ENCODE data around the gene GRIA4.

GRIA4 gene

DNA sequence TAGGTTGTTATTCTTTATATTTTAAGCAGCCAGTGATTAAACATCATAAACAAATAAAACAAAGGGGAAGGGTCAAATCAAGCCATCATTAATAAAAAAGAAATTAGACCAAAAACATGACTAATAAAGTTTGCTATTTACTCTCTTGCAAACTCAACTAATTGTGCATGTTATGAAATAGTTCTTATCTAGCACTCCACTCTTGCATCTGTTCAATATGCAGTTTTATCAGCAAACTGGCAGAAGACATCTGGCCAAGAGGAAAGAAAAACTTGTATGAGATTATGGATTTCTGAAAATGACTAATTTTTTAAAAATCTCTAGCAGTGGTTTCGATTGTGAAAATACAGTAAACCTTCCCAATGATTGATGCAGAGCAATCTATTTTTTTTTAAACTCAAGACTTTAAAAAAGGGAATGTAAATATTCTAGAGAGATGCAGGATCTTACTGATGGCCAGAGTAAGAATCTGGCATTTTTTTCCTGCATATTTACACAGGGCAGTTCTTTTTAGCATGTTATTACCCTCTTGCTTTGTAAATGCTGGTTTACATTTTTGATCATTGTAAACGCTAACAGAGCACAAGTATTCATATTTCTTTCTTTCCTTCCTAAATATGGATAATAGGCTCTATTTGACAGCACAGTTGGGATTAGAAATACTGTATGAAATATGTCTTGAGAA lies 83.3 kb downstream of the GRIA4 start:
- H3K27ac ChIP-seq, result no peak overlapping the region
- no peak for DNase-seq
- H3K27me3 ChIP-seq (replicated peaks), result no peaks in the 10 kb centered on the region
- in situ Hi-C loops (cut with HindIII; ENCODE audit: low pct_ligation_motif_present, low sequenced_read_pairs), result no loop called here
- H3K36me3 ChIP-seq (replicated peaks), result no peaks in the 10 kb centered on the region
- no peak overlapping the region for H3K4me3 ChIP-seq (ENCODE audit: low read depth, low read length)
- TF ChIP-seq, protein P1, sequence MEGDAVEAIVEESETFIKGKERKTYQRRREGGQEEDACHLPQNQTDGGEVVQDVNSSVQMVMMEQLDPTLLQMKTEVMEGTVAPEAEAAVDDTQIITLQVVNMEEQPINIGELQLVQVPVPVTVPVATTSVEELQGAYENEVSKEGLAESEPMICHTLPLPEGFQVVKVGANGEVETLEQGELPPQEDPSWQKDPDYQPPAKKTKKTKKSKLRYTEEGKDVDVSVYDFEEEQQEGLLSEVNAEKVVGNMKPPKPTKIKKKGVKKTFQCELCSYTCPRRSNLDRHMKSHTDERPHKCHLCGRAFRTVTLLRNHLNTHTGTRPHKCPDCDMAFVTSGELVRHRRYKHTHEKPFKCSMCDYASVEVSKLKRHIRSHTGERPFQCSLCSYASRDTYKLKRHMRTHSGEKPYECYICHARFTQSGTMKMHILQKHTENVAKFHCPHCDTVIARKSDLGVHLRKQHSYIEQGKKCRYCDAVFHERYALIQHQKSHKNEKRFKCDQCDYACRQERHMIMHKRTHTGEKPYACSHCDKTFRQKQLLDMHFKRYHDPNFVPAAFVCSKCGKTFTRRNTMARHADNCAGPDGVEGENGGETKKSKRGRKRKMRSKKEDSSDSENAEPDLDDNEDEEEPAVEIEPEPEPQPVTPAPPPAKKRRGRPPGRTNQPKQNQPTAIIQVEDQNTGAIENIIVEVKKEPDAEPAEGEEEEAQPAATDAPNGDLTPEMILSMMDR (IDR thresholded peaks at IDR 0.05; ENCODE audit: low read depth, low read length, missing control alignments), result no peak

DNA sequence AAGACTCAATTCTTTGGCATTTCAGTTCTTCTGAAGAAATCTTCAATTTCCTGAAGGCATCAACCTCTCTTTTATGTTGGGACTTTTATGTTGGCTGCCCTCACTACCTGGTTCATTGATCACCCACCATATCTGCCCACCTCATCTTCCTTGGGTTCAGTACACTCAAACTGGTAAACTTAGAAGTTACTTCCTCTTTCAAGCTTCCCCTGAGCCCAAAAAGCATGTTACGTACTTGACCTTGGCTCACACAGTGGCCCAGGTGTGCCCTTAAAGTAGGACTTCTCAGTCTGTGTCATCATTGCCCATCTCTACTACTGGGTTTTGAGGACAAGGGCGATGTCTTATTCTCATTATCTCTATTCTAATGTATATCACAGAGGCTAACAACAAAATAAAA lies 86.1 kb downstream of the GRIA4 start:
- H3K27me3 ChIP-seq (replicated peaks), result no peaks in the 10 kb centered on the region
- in situ Hi-C loops (cut with HindIII; ENCODE audit: low pct_ligation_motif_present, low sequenced_read_pairs), result no loop called here
- DNase-seq, result no peak
- H3K4me3 ChIP-seq (ENCODE audit: low read depth, low read length), result no peak overlapping the region
- TF ChIP-seq, protein P1 (IDR thresholded peaks at IDR 0.05; ENCODE audit: low read depth, low read length, missing control alignments), result no peak
- no peaks in the 10 kb centered on the region for H3K36me3 ChIP-seq (replicated peaks)
- no peak overlapping the region for H3K27ac ChIP-seq

DNA sequence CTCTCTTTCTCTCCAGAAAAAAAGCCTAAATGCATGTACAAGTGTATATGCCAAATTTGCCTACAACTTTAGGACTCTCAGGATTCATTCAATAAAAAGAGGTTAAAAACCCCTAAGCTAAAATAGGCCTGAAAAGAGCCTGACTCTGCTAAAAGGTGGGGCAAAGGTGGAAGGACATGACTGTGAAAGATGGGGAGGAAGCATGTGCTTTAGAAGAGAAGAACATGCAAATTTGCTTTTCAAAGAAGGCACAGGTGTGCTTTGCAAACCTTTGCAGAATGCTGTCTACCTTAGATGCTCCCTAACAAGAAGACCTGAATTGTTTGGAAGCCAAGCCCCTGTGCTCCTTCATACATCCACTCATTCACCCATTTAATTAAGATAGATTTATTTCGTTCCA lies 87.4 kb downstream of the GRIA4 start:
- DNase-seq, result no peak
- no peak overlapping the region for H3K27ac ChIP-seq
- no peaks in the 10 kb centered on the region for H3K36me3 ChIP-seq (replicated peaks)
- no peak overlapping the region for H3K4me3 ChIP-seq (ENCODE audit: low read depth, low read length)
- in situ Hi-C loops (cut with HindIII; ENCODE audit: low pct_ligation_motif_present, low sequenced_read_pairs), result no loop called here
- H3K27me3 ChIP-seq (replicated peaks), result no peaks in the 10 kb centered on the region
- TF ChIP-seq, protein P1 (IDR thresholded peaks at IDR 0.05; ENCODE audit: low read depth, low read length, missing control alignments), result no peak

DNA sequence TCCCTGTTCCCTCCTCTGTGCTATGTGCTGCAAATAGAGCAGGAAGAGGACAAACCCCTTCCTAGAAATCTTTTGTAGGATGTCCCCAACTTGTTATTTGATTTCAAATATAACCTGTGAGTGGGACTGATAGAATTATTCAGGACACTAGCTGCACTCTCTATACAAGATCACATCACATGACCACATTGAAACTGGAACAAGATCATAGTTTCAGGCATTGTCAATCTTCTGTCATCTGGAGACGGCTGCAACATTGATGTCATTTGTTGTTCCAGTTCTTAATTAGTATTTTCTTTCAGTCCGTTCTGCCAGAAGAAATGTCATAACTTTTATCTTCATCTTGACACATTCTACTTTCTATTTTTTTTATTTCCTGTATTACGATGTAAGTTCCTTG lies 89.3 kb downstream of the GRIA4 start:
- H3K27me3 ChIP-seq (replicated peaks), result no peaks in the 10 kb centered on the region
- DNase-seq, result no peak
- in situ Hi-C loops (cut with HindIII; ENCODE audit: low pct_ligation_motif_present, low sequenced_read_pairs), result no loop called here
- no peak overlapping the region for H3K4me3 ChIP-seq (ENCODE audit: low read depth, low read length)
- TF ChIP-seq, protein P1 (IDR thresholded peaks at IDR 0.05; ENCODE audit: low read depth, low read length, missing control alignments), result no peak
- no peak overlapping the region for H3K27ac ChIP-seq
- H3K36me3 ChIP-seq (replicated peaks), result no peaks in the 10 kb centered on the region

DNA sequence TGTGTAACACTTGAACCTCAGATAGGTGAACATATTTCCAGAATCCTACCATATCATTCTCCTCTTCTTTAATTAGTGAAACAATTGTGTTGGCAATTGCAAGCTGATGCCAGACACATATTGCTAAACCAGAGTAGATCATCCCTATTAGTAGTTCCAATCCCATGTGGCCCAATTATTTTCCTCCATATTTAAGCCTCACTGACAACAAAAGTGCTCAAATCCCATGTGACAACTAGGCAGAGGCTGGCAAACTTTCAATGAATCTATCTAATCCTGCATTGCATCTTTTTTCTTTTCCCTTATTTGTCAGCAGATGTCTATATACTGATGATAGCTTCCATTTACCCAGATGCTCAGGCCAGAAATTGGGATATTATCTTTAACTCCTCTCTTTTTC lies 90.4 kb downstream of the GRIA4 start:
- Histone ChIP-seq H3K36me3 (replicated peaks) (no peaks in the 10 kb centered on the region), H3K4me3 (ENCODE audit: low read depth, low read length) (no peak overlapping the region), H3K27ac (no peak overlapping the region), H3K27me3 (replicated peaks) (no peaks in the 10 kb centered on the region)
- DNase-seq, result no peak
- in situ Hi-C loops (cut with HindIII; ENCODE audit: low pct_ligation_motif_present, low sequenced_read_pairs), result no loop called here
- TF ChIP-seq, protein P1 (IDR thresholded peaks at IDR 0.05; ENCODE audit: low read depth, low read length, missing control alignments), result no peak

DNA sequence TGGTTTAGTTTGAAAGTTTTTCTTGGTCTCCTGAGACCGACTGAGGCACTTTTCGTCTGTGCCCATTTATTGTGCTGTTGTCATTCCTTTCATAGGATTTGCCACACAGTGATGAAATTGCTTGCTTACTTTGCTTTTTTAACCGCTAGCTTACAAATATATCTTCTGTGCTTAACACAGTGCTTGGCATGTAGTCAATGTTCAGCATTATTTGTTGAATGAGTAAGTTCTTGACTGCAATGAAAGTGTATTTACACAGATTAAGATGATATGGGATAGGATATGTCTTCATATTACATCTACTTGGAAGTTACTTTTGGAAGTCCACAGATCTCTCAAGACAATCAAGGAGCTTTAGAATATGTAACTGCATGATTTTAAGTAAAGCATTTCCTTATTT lies 91.2 kb downstream of the GRIA4 start:
- in situ Hi-C loops (cut with HindIII; ENCODE audit: low pct_ligation_motif_present, low sequenced_read_pairs), result no loop called here
- Histone ChIP-seq H3K27ac (no peak overlapping the region), H3K27me3 (replicated peaks) (no peaks in the 10 kb centered on the region), H3K36me3 (replicated peaks) (no peaks in the 10 kb centered on the region), H3K4me3 (ENCODE audit: low read depth, low read length) (no peak overlapping the region)
- no peak for DNase-seq
- TF ChIP-seq, protein P1 (IDR thresholded peaks at IDR 0.05; ENCODE audit: low read depth, low read length, missing control alignments), result no peak
